A549 (cell line): ENCODE results near the gene WNT7B. TPM values are rescaled to one million over a fixed set of nuclear protein-coding genes. Genes with fewer than 3 reads are reported as not detected.

Experiments
- ATAC-seq, 2 experiments: fragments of 200-7000 bp in 1 of 2; fragments of >200 bp in 1 of 2; cut with Nextera tagmentation in 1 of 2; cut with Tn5 transposase in 1 of 2; 3 replicates each; pipeline versions ENCODE4 v1.8.0 to v1.9.1; 2018 to 2020; ENCODE audit warnings: mild to moderate bottlenecking in 1 of 2, moderate library complexity in 1 of 2
- CTCF ChIA-PET: fragments of 300-600 bp; sonication (Branson Sonifier 250); formaldehyde crosslinking; extraction: SDS; loops from one replicate; lab custom pipeline; 2021; ENCODE audit warnings: antibody characterized with exemption, inconsistent platforms; lab: Yijun Ruan, JAX
- POLR2A ChIA-PET: fragments of 350-600 bp; formaldehyde crosslinking; extraction: SDS; loops from one replicate; lab custom pipeline; 2021; ENCODE audit warnings: antibody characterized with exemption, inconsistent platforms; lab: Yijun Ruan, JAX
- DNase-seq, 2 experiments: peaks; one replicate each; pipeline versions ENCODE4 v3.0.0 to v3.0.0-alpha.2; 2011 to 2016; ENCODE audit warnings: low read depth in 1 of 2, low spot score in 1 of 2
- FAIRE-seq: peaks from 2 replicates; lab custom pipeline; 2011; peaks lifted over from hg19 to GRCh38; lab: Jason Lieb, UNC
- H3K27ac ChIP-seq, 2 experiments: fragments of >200 bp; sonication (Bioruptor Twin); formaldehyde crosslinking; 3 replicates each; pipeline ENCODE4 v1.5.1; 2016 to 2017
- H3K4me1 ChIP-seq: fragments of >200 bp; sonication (Bioruptor Twin); formaldehyde crosslinking; 3 replicates; pipeline ENCODE4 v1.6.1; 2016
- H3K4me2 ChIP-seq: fragments of >200 bp; sonication (Bioruptor Twin); formaldehyde crosslinking; 3 replicates; pipeline ENCODE4 v1.6.1; 2016
- H3K4me3 ChIP-seq: fragments of >200 bp; sonication (Bioruptor Twin); formaldehyde crosslinking; 3 replicates; pipeline ENCODE4 v1.5.1; 2016
- H3K9me3 ChIP-seq: fragments of >200 bp; sonication (Bioruptor Twin); formaldehyde crosslinking; 3 replicates; pipeline ENCODE4 v1.6.1; 2016
- CBX8 ChIP-seq: fragments of 200-600 bp; sonication (generic); IDR thresholded peaks from 2 replicates; pipeline ENCODE4 v1.6.1; 2016
- EHMT2 ChIP-seq: fragments of 200-600 bp; sonication (generic); IDR thresholded peaks from 2 replicates; pipeline ENCODE4 v1.6.1; 2016; ENCODE audit warnings: antibody characterized with exemption, low read depth, mild to moderate bottlenecking, moderate library complexity
- ESRRA ChIP-seq: fragments of 150-350 bp; IDR thresholded peaks from 2 replicates; pipeline ENCODE4 v1.6.1; 2014; ENCODE audit warnings: mild to moderate bottlenecking, low read length, borderline replicate concordance
- FOSL2 ChIP-seq, 2 experiments: fragments of 450-650 bp in 1 of 2; fragments of >200 bp in 1 of 2; sonication (Bioruptor Twin) in 1 of 2; formaldehyde crosslinking; IDR thresholded peaks; 2 replicates each; pipeline versions ENCODE4 v1.5.0 to v1.6.1; 2016 to 2020; ENCODE audit warnings: mild to moderate bottlenecking in 1 of 2, moderate library complexity in 1 of 2
- GATA3 ChIP-seq: IDR thresholded peaks from 2 replicates; pipeline ENCODE4 v1.6.1; 2012; ENCODE audit warnings: borderline replicate concordance
- JUNB ChIP-seq: fragments of >200 bp; sonication (Bioruptor Twin); formaldehyde crosslinking; IDR thresholded peaks from 2 replicates; pipeline ENCODE4 v1.6.1; 2016
- MAFK ChIP-seq: fragments of 450-650 bp; IDR thresholded peaks from 2 replicates; pipeline ENCODE4 v1.6.1; 2014; ENCODE audit not compliant: partially characterized antibody
- RAD21 ChIP-seq, 2 experiments: fragments of >200 bp in 1 of 2; sonication (Bioruptor Twin) in 1 of 2; formaldehyde crosslinking in 1 of 2; IDR thresholded peaks in 1 of 2; conservative IDR thresholded peaks in 1 of 2; 2 replicates in 1 of 2; 3 replicates in 1 of 2; pipeline ENCODE4 v1.6.1; 2012 to 2018; ENCODE audit warnings: inconsistent platforms in 1 of 2
- RFX5 ChIP-seq: fragments of 450-650 bp; IDR thresholded peaks from 2 replicates; pipeline ENCODE4 v1.7.1; 2014; ENCODE audit warnings: antibody characterized with exemption, mild to moderate bottlenecking, moderate library complexity
- SMC3 ChIP-seq: fragments of >200 bp; sonication (Bioruptor Twin); formaldehyde crosslinking; IDR thresholded peaks from 3 replicates; pipeline ENCODE4 v1.6.1; 2018; ENCODE audit warnings: inconsistent platforms
- TFCP2L1 ChIP-seq: fragments of 250-450 bp; sonication (Bioruptor Pico); IDR thresholded peaks from 2 replicates; pipeline ENCODE4 v1.5.0; 2021; ENCODE audit warnings: mild to moderate bottlenecking
- TP53 ChIP-seq: fragments of 250-450 bp; sonication (Bioruptor Pico); IDR thresholded peaks from 2 replicates; pipeline ENCODE4 v1.5.0; 2021; ENCODE audit warnings: mild to moderate bottlenecking, moderate library complexity
- ZFP36 ChIP-seq: fragments of 450-650 bp; IDR thresholded peaks from 2 replicates; pipeline ENCODE4 v1.6.1; 2014; ENCODE audit warnings: borderline replicate concordance; ENCODE audit not compliant: partially characterized antibody
- ZNF302 ChIP-seq: fragments of 250-450 bp; sonication (Bioruptor Pico); IDR thresholded peaks from 2 replicates; pipeline ENCODE4 v1.9.0; 2021; ENCODE audit warnings: inconsistent platforms, mild to moderate bottlenecking, moderate library complexity
- ZSCAN20 ChIP-seq: fragments of 250-450 bp; sonication (Bioruptor Pico); IDR thresholded peaks from 2 replicates; pipeline ENCODE4 v1.8.0; 2022; ENCODE audit warnings: mild to moderate bottlenecking, moderate library complexity
- WGBS: methylation state at CpG from one replicate; pipeline ENCODE4 v1.1.6; 2017; ENCODE audit errors: missing lambda C conversion rate; 5-methylcytosine and 5-hydroxymethylcytosine counted together
- polyA plus RNA-seq, 4 experiments: library from polyadenylated mRNA; depleted of rRNA in 3 of 4; stranded (reverse); fragments of >200 nt; fragmentation: RNase III in 1 of 4; extraction: RNeasy Plus Mini Kit Qiagen cat#74134 plus additional on column Dnase treatment in 1 of 4; gene quantifications; 2 replicates in 3 of 4; 3 replicates in 1 of 4; pipeline ENCODE4 v1.2.3, GENCODE V29; 2011 to 2017
- TF ChIP-seq, protein P1 (sequence below): IDR thresholded peaks from 2 replicates; pipeline ENCODE4 v1.6.1; 2012
- TF ChIP-seq, protein P2 (sequence below): IDR thresholded peaks from 2 replicates; pipeline ENCODE4 v1.6.1; 2012
- TF ChIP-seq, protein P3 (sequence below): fragments of 200-600 bp; sonication (generic); IDR thresholded peaks from 2 replicates; pipeline ENCODE4 v1.6.1; 2016; ENCODE audit warnings: antibody characterized with exemption, mild to moderate bottlenecking, moderate library complexity
- TF ChIP-seq, protein P4 (sequence below): IDR thresholded peaks from 2 replicates; pipeline ENCODE4 v1.6.1; 2012; ENCODE audit warnings: low read depth, borderline replicate concordance
- TF ChIP-seq, protein P5 (sequence below): fragments of 250-450 bp; sonication (Bioruptor Pico); IDR thresholded peaks from 2 replicates; pipeline ENCODE4 v1.5.0; 2021; ENCODE audit warnings: mild to moderate bottlenecking, moderate library complexity, borderline replicate concordance

WNT7B gene
- polyA plus RNA-seq, 2 of the 4 experiments (the other 2 are of a cell fraction) = 16.9 to 80.8 TPM

DNA sequence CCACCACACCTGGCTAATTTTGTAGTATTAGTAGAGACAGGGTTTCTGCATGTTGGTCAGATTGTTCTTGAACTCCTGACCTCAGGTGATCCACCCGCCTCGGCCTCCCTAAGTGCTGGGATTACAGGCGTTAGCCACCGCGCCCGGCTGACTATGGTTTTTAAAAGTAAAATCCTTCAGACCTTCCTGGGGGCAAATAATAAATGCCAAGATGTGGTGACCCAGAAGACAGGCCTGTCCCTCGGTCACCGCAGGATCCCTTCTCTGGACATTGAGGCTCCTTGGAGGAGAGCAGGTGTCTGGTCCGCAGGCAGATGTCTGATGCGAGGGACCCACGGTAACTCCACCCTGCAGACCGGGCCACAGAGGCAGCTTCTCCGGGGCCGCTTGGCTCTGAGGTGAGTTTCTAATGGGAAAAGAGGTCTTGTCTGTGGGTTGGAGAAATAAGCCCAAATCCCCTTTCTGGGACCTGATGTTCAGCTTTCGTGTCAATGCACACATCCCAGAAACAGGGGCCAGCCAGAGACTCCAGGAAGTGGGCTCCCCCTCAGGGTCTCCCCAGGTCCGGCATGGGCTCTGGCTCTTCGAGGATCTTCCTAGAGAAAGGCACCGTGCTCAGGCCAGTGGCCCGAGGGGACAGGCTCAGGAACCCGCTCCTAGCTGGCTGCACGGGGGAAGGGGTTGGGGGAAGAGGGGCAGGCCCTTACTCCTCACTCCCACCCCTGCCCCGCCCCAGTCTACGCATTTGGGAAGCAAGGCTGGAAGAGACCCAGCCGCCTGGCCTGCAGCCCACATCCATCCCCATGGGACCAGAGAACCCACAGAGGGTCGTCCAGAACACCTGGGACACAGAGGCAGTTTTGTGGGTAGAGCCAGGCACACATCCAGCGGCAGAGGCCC is 100.6 kb downstream of the WNT7B start:
- WGBS = 96% methylated on average over 14 of the region's 26 CpGs
- Histone ChIP-seq H3K9me3 (peaks cover 8% of the 10 kb centered on the region; the same call in 2 of the 3 replicates), H3K27ac (no peak overlapping the region), H3K4me2 (no peak overlapping the region), H3K4me3 (no peak overlapping the region), H3K4me1 (no peaks in the 10 kb centered on the region)
- ChIA-PET POLR2A (no interaction called here), CTCF (interaction anchor here (4.0 kb wide), 1 partner anchor 12 kb away, joined by 17 read pairs; no protein-coding TSS in a partner anchor)
- ATAC-seq (no peak), FAIRE-seq (no peak), DNase-seq (no peak)
- TF ChIP-seq TFCP2L1 (CRISPR knock-in tag) = no peak
- no peak for TF ChIP-seq ZNF302 (CRISPR knock-in tag)
- no peak for TF ChIP-seq TP53 (CRISPR knock-in tag)
- no peak for TF ChIP-seq EHMT2
- TF ChIP-seq, protein P1, sequence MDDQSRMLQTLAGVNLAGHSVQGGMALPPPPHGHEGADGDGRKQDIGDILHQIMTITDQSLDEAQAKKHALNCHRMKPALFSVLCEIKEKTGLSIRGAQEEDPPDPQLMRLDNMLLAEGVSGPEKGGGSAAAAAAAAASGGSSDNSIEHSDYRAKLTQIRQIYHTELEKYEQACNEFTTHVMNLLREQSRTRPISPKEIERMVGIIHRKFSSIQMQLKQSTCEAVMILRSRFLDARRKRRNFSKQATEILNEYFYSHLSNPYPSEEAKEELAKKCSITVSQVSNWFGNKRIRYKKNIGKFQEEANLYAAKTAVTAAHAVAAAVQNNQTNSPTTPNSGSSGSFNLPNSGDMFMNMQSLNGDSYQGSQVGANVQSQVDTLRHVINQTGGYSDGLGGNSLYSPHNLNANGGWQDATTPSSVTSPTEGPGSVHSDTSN = no peak
- no peak for TF ChIP-seq ZSCAN20 (CRISPR knock-in tag)
- no peak for TF ChIP-seq GATA3

DNA sequence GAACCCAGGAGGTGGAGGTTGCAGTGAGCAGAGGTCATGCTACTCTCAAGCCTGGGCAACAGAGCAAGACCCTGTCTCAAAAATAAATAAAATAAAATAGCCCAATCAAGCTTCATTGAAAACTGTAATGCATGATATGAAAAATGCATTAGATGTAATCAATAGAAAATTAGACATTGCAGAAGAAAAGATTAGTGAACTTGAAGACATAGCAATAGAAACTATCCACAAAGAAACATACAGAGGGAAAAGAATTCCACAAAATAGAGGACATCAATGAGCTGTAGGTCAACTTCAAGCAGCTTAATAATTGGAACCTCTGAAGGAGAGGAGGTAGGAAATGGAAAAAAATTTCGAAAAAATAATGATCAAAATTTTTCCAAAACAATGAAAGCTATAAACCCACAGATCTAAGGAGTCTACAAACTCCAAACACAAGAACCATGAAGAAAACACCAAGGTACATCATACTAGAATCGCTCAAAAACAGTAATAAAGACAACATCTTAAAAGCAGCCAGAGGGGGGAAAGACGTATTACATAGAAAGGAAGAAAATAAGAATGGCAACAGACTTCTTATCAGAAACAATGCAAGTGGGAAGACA is 104.2 kb downstream of the WNT7B start:
- Histone ChIP-seq H3K4me1 (no peaks in the 10 kb centered on the region), H3K9me3 (peaks cover 8% of the 10 kb centered on the region; the same call in 2 of the 3 replicates), H3K4me2 (no peak overlapping the region), H3K27ac (no peak overlapping the region)
- ChIA-PET CTCF (interaction anchor here (0.6 to 1.4 kb wide), 3 partner anchors 9 to 405 kb away, joined by 3 to 5 read pairs (median 3); no protein-coding TSS in a partner anchor), POLR2A (no interaction called here)
- no peak for DNase-seq
- FAIRE-seq = no peak
- TF ChIP-seq CBX8 (no peak), GATA3 (no peak), RAD21 (conservative IDR thresholded peaks at IDR 0.05 in 1 of 2, IDR thresholded peaks at IDR 0.05 in 1 of 2) (no peak), MAFK (no peak), EHMT2 (no peak), ESRRA (no peak), RFX5 (no peak), SMC3 (no peak), ZSCAN20 (CRISPR knock-in tag) (no peak)
- TF ChIP-seq, protein P1 = no peak
- TF ChIP-seq, protein P2, sequence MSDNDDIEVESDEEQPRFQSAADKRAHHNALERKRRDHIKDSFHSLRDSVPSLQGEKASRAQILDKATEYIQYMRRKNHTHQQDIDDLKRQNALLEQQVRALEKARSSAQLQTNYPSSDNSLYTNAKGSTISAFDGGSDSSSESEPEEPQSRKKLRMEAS = no peak
- TF ChIP-seq, all 56 proteins: peak for 0
- no peak overlapping the region for H3K4me3 ChIP-seq
- no peak for ATAC-seq
- whole genome bisulfite sequencing = 81% methylated on average over 3 of the region's 3 CpGs

DNA sequence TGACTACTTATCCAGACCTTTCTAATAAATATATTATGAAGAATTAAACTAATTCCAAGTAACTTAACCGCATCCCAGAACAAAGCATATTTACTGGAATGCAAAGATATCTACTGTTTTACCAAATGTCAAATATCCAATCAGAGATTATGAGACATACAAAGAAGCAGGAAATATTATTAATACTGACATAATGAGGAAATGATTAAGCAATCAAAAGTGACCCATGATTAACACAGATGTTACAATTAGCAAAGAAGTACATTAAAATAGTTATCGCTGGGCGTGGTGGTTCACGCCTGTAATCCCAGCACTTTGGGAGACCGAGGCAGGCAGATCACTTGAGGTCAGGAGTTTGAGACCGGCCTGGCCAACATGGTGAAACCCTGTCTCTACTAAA is 105.2 kb downstream of the WNT7B start:
- Histone ChIP-seq H3K27ac (no peak overlapping the region), H3K4me1 (no peaks in the 10 kb centered on the region), H3K9me3 (peaks cover 8% of the 10 kb centered on the region; the same call in 2 of the 3 replicates), H3K4me3 (no peak overlapping the region), H3K4me2 (no peak overlapping the region)
- ChIA-PET CTCF (interaction anchor here (1.4 kb wide), 1 partner anchor 8 kb away, joined by 5 read pairs; no protein-coding TSS in a partner anchor), POLR2A (no interaction called here)
- FAIRE-seq = no peak
- no peak for DNase-seq
- WGBS = 93% methylated on average over 6 of the region's 6 CpGs
- ATAC-seq = no peak
- TF ChIP-seq ZFP36 = no peak
- TF ChIP-seq JUNB = no peak
- no peak for TF ChIP-seq ESRRA
- TF ChIP-seq, protein P3, sequence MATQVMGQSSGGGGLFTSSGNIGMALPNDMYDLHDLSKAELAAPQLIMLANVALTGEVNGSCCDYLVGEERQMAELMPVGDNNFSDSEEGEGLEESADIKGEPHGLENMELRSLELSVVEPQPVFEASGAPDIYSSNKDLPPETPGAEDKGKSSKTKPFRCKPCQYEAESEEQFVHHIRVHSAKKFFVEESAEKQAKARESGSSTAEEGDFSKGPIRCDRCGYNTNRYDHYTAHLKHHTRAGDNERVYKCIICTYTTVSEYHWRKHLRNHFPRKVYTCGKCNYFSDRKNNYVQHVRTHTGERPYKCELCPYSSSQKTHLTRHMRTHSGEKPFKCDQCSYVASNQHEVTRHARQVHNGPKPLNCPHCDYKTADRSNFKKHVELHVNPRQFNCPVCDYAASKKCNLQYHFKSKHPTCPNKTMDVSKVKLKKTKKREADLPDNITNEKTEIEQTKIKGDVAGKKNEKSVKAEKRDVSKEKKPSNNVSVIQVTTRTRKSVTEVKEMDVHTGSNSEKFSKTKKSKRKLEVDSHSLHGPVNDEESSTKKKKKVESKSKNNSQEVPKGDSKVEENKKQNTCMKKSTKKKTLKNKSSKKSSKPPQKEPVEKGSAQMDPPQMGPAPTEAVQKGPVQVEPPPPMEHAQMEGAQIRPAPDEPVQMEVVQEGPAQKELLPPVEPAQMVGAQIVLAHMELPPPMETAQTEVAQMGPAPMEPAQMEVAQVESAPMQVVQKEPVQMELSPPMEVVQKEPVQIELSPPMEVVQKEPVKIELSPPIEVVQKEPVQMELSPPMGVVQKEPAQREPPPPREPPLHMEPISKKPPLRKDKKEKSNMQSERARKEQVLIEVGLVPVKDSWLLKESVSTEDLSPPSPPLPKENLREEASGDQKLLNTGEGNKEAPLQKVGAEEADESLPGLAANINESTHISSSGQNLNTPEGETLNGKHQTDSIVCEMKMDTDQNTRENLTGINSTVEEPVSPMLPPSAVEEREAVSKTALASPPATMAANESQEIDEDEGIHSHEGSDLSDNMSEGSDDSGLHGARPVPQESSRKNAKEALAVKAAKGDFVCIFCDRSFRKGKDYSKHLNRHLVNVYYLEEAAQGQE = no peak
- TF ChIP-seq, protein P4, sequence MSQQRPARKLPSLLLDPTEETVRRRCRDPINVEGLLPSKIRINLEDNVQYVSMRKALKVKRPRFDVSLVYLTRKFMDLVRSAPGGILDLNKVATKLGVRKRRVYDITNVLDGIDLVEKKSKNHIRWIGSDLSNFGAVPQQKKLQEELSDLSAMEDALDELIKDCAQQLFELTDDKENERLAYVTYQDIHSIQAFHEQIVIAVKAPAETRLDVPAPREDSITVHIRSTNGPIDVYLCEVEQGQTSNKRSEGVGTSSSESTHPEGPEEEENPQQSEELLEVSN = no peak
- TF ChIP-seq, protein P5, sequence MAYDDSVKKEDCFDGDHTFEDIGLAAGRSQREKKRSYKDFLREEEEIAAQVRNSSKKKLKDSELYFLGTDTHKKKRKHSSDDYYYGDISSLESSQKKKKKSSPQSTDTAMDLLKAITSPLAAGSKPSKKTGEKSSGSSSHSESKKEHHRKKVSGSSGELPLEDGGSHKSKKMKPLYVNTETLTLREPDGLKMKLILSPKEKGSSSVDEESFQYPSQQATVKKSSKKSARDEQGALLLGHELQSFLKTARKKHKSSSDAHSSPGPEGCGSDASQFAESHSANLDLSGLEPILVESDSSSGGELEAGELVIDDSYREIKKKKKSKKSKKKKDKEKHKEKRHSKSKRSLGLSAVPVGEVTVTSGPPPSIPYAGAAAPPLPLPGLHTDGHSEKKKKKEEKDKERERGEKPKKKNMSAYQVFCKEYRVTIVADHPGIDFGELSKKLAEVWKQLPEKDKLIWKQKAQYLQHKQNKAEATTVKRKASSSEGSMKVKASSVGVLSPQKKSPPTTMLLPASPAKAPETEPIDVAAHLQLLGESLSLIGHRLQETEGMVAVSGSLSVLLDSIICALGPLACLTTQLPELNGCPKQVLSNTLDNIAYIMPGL (CRISPR knock-in tag) = no peak
- TF ChIP-seq, protein P2 = no peak
- TF ChIP-seq RAD21 (conservative IDR thresholded peaks at IDR 0.05 in 1 of 2, IDR thresholded peaks at IDR 0.05 in 1 of 2) = no peak
- no peak for TF ChIP-seq FOSL2 (IDR thresholded peaks at IDR 0.05)
- no peak for TF ChIP-seq FOSL2 (CRISPR knock-in tag; IDR thresholded peaks at IDR 0.05)
